Upper lobe of right lung (tissue), 1 donor: ENCODE results near the gene SPATA45. TPM values are rescaled to one million over a fixed set of nuclear protein-coding genes. Genes with fewer than 3 reads are reported as not detected.
A peak's percentile ranks its signal among the peaks of the same experiment; 100 is the strongest.

ENCODE experiments used
- ATAC-seq: fragments of 200-7000 bp; cut with Tn5 transposase; one replicate; pipeline ENCODE4 v1.9.1; 2020; ENCODE audit warnings: mild to moderate bottlenecking, moderate library complexity
- DNase-seq: peaks from one replicate; pipeline ENCODE4 v3.0.0-alpha.2; 2020
- H3K27ac ChIP-seq: fragments of 200-600 bp; one replicate; pipeline ENCODE4 v1.8.0; 2022
- H3K27me3 ChIP-seq: fragments of 200-600 bp; one replicate; pipeline ENCODE4 v1.8.0; 2022; ENCODE audit warnings: mild to moderate bottlenecking
- H3K36me3 ChIP-seq: fragments of 200-600 bp; one replicate; pipeline ENCODE4 v1.8.0; 2022
- H3K4me1 ChIP-seq: fragments of 200-600 bp; one replicate; pipeline ENCODE4 v1.8.0; 2022
- H3K4me3 ChIP-seq: fragments of 200-600 bp; one replicate; pipeline ENCODE4 v1.8.0; 2022; ENCODE audit warnings: mild to moderate bottlenecking
- H3K9me3 ChIP-seq: fragments of 200-600 bp; one replicate; pipeline ENCODE4 v1.8.0; 2022
- intact Hi-C: fragments of 100-400 bp; cut with DNase I; formaldehyde crosslinking; loops from one replicate; pipeline ENCODE4 v1.11.0; 2022
- total RNA-seq: library from RNA; stranded (reverse); fragmentation: NEBNext Ultra II Directional; extraction: Animal tissue kit (Norgen Biotek cat#: 25700); gene quantifications from one replicate; pipeline ENCODE4 v1.2.1, GENCODE V29; 2021
- TF ChIP-seq, protein P1 (sequence below): fragments of 200-600 bp; IDR thresholded peaks from one replicate; pipeline ENCODE4 v1.8.0; 2022; ENCODE audit warnings: antibody characterized with exemption
- donor health status: DM: no; HTN: yes; CAD: no; lungs with severe emphysema.

Gene SPATA45
- total RNA-seq, 1 donor from 2014 or later: not detected

DNA sequence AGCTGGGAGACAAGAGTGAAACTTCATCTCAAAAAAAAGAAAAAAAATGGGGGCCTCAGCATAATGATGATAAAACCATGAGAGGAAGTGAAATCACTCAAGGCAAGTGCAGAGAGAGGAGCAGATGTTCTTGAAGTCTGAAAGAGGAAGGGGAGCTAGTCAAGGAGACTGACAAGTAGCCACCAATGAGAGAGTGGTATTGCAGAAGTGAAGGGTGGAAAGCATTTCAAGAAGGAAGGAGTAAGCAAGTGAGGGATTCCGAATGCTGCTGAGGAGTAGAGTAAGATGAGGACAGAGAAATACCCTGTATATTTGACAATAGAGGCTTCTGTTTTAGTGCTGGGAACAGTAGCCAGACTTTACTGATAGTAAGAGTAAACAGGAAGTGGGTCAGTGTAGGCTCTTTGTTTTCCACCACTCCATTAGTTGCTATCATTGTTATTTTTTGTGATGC is 52.9 kb downstream of the SPATA45 start:
- peak; percentile 59 for ATAC-seq
- no peak overlapping the region for H3K27ac ChIP-seq

DNA sequence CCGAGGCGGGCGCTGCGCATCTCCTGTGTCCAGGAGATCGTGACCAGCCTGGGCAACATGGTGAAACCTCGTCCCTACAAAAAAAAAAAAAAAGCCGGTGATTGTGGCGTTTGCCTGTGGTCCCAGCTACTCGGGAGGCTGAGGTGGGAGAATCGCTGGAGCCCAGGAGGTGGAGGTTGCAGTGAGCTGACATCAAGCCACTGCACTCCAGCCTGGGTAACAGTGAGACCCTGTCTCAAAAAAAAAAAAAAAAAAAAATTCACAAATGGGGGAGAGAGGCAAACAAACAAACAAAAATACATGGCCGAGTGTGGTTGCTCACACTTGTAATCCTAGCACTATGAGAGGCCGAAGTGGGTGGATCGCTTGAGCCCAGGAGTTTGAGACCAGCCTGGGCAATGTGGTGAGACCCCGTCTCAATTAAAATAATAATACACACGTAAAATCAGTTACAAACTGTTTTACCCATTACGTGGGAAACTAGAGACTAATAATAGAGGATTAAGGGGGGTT is 55.0 kb downstream of the SPATA45 start:
- DNase-seq (no peak), ATAC-seq (no peak)
- Histone ChIP-seq H3K27me3 (no peaks in the 10 kb centered on the region), H3K4me3 (peak overlapping the region; percentile 99), H3K27ac (peak overlapping the region; percentile 97), H3K36me3 (peaks cover 14% of the 10 kb centered on the region), H3K4me1 (peaks cover 20% of the 10 kb centered on the region), H3K9me3 (no peaks in the 10 kb centered on the region)
- intact Hi-C loops: no loop called here
- TF ChIP-seq, protein P1, sequence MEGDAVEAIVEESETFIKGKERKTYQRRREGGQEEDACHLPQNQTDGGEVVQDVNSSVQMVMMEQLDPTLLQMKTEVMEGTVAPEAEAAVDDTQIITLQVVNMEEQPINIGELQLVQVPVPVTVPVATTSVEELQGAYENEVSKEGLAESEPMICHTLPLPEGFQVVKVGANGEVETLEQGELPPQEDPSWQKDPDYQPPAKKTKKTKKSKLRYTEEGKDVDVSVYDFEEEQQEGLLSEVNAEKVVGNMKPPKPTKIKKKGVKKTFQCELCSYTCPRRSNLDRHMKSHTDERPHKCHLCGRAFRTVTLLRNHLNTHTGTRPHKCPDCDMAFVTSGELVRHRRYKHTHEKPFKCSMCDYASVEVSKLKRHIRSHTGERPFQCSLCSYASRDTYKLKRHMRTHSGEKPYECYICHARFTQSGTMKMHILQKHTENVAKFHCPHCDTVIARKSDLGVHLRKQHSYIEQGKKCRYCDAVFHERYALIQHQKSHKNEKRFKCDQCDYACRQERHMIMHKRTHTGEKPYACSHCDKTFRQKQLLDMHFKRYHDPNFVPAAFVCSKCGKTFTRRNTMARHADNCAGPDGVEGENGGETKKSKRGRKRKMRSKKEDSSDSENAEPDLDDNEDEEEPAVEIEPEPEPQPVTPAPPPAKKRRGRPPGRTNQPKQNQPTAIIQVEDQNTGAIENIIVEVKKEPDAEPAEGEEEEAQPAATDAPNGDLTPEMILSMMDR: no peak

More for the DNA sequence above, 52.9 kb downstream of the SPATA45 start:
- Histone ChIP-seq H3K36me3 (peaks cover 34% of the 10 kb centered on the region), H3K4me1 (peaks cover 20% of the 10 kb centered on the region), H3K4me3 (peak overlapping the region; percentile 2), H3K9me3 (no peaks in the 10 kb centered on the region), H3K27me3 (no peaks in the 10 kb centered on the region)
- no peak for DNase-seq
- intact Hi-C loops: no loop called here
- TF ChIP-seq, protein P1: no peak

DNA sequence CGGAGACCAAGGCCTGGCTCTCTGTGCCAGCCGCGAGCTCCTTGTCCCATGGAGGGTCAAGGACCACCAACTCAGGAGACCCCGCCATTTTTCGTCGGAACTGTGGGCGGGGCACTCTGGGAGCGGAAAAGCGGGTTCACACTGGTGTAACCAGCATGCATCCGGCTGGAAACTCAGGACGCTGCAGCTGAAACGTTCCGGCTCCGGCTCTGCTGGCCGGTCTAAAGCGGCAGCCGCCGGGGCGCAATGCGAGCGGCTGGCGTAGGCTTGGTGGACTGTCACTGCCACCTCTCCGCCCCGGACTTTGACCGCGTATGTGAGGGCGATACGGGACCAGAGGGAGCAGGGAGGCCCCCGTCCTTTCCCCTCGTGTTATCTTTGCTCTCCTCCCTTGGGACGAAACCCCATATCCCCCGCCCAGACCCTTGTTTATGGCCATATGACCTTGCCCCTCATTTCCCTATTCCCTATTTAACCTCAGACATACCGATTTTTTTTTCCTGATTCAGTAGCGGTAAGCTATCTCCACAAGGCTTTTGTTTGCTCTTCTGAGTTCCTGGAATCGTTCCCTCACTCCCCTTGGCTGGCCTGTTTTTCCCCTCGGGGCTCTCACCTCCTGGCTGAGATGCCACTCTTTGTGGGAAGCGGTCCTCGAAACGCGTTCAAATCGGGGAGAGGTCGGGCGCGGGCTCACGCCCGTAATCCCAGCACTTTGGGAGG is 55.6 kb downstream of the SPATA45 start, which contains the start of the genes NSL1 and TATDN3:
Gene NSL1 (minus strand): TSS at position 102 of the 720 bp plus-strand sequence. CDS start 14 bp downstream, at position 88.
Gene TATDN3 (plus strand): TSS at position 219 of the 720 bp plus-strand sequence. CDS start 28 bp downstream, at position 247.
- peaks cover 20% of the 10 kb centered on the region for H3K4me1 ChIP-seq

DNA sequence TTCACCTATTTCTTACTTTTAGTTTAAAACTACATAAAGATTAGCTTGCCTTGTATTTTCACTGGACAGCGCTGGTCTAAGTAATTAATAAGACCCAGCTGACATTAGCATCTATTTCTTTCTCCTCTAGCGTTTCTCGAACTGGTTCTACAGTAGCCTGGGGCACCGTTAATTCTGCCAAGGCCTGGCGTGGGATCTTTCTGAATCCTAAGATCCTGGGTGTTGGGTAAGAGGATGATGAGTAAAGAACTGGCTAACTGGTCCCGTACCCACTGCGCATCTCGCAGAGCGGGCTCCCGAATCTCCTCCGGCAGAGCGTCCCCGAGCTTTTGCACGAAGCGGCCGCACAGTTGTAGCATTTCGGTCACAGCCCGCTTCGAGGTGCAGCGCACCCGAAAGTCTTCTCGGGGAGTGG is 56.2 kb downstream of the SPATA45 start:
- intact Hi-C loops: no loop called here
- H3K36me3 ChIP-seq: peaks cover 12% of the 10 kb centered on the region
- DNase-seq (no peak), ATAC-seq (peak; percentile 74)
- no peaks in the 10 kb centered on the region for H3K9me3 ChIP-seq
- H3K4me3 ChIP-seq: peak overlapping the region; percentile 99
- H3K27me3 ChIP-seq: no peaks in the 10 kb centered on the region
- peak overlapping the region; percentile 97 for H3K27ac ChIP-seq
- peaks cover 20% of the 10 kb centered on the region for H3K4me1 ChIP-seq
- TF ChIP-seq, protein P1: no peak

More for the DNA sequence above, 55.6 kb downstream of the SPATA45 start, which contains the start of the genes NSL1 and TATDN3:
- ATAC-seq: peak; percentile 99
- Histone ChIP-seq H3K36me3 (peaks cover 13% of the 10 kb centered on the region), H3K4me3 (peak within 1 kb of the TSS; percentile 99), H3K9me3 (no peaks in the 10 kb centered on the region), H3K27me3 (no peaks in the 10 kb centered on the region), H3K27ac (peak within 1 kb of the TSS; percentile 97)
- peak; percentile 94 for DNase-seq
- intact Hi-C loops: no loop called here
- TF ChIP-seq, protein P1: no peak

DNA sequence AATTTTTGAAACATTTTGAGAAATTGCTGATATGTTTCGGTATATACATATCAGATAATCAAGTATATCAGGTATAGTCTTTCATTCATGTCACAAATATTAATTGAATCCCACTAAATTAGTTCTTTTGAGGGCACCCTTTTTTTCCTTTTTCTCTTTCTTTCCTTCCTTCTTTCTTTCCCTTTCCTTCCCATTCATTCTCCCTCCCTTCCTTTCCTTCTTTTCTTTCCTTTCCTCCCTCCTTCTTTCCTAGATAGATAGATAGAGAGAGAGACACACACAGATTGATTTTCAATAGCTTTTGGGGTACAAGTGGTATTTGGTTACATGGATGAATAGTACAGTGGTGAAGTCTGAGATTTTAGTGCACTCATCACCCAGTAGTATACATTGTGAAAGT is 61.6 kb downstream of the SPATA45 start:
- Histone ChIP-seq H3K4me3 (no peak overlapping the region), H3K27me3 (no peaks in the 10 kb centered on the region), H3K9me3 (no peaks in the 10 kb centered on the region), H3K27ac (no peak overlapping the region), H3K36me3 (peaks cover 54% of the 10 kb centered on the region), H3K4me1 (peaks cover 14% of the 10 kb centered on the region)
- TF ChIP-seq, protein P1: no peak
- ATAC-seq (no peak), DNase-seq (no peak)
- intact Hi-C loops: no loop called here
